Left hindlimb (tissue), 1 donor: ENCODE measurements around the gene TPSG1.
"Not testable (repeated sequence)": the region's sequence is repeated elsewhere in the genome, so short reads cannot be mapped to it uniquely, and the experiment has no call there.

ENCODE experiments used
- DNase-seq: peaks from one replicate; pipeline ENCODE4 v3.0.0-alpha.2; 2018

Gene TPSG1

GRCh38 chr16:1225051-1225451 is at the start of gene TPSG1:
TPSG1 (minus strand) TSS chr16:1225268; CDS start chr16:1225252, 16 bp downstream.
- DNase-seq, result no peak

- DNase-seq, result no peak
These were observed 49.7 kb upstream of the TPSG1 start for GRCh38 chr16:1274767-1275166.

GRCh38 chr16:1273816-1274215 is 48.7 kb upstream of the TPSG1 start:
- DNase-seq, result no peak

- no peak for DNase-seq
These were observed 47.6 kb upstream of the TPSG1 start for GRCh38 chr16:1272453-1273198.

- not testable (repeated sequence) for DNase-seq
These were observed 46.8 kb upstream of the TPSG1 start for GRCh38 chr16:1271724-1272413.

GRCh38 chr16:1271380-1271723 is 46.3 kb upstream of the TPSG1 start:
- no peak for DNase-seq

GRCh38 chr16:1269418-1269817 is 44.4 kb upstream of the TPSG1 start:
- not testable (repeated sequence) for DNase-seq

GRCh38 chr16:1265826-1266225 is 40.8 kb upstream of the TPSG1 start:
- no peak for DNase-seq

GRCh38 chr16:1265090-1265630 is 40.1 kb upstream of the TPSG1 start:
- DNase-seq, result no peak

GRCh38 chr16:1264345-1265089 is 39.4 kb upstream of the TPSG1 start:
- no peak for DNase-seq

GRCh38 chr16:1263591-1264344 is 38.7 kb upstream of the TPSG1 start:
- no peak for DNase-seq

- DNase-seq, result no peak
These were observed 37.8 kb upstream of the TPSG1 start for GRCh38 chr16:1262846-1263221.

GRCh38 chr16:1262210-1262845 is 37.3 kb upstream of the TPSG1 start:
- no peak for DNase-seq

GRCh38 chr16:1261131-1261892 is 36.2 kb upstream of the TPSG1 start:
- no peak for DNase-seq

GRCh38 chr16:1260101-1260680 is 35.1 kb upstream of the TPSG1 start:
- no peak for DNase-seq

- DNase-seq, result no peak
These were observed 34.6 kb upstream of the TPSG1 start for GRCh38 chr16:1259760-1260068.

GRCh38 chr16:1258906-1259759 is 34.1 kb upstream of the TPSG1 start:
- no peak for DNase-seq

- no peak for DNase-seq
These were observed 33.1 kb upstream of the TPSG1 start for GRCh38 chr16:1258225-1258600.

GRCh38 chr16:1257561-1258224 is 32.6 kb upstream of the TPSG1 start:
- no peak for DNase-seq

GRCh38 chr16:1256874-1257322 is 31.8 kb upstream of the TPSG1 start:
- no peak for DNase-seq
